Astrocyte (in vitro differentiated cells and primary cell): ENCODE measurements around the gene OSBPL3.

Experiments used
- EZH2 ChIP-seq: IDR thresholded peaks from 2 replicates; pipeline ENCODE4 v1.6.1; 2012; ENCODE audit warnings: mild to moderate bottlenecking, low read length, inconsistent platforms; ENCODE audit not compliant: insufficient read depth
- TF ChIP-seq, protein P1 (sequence below): IDR thresholded peaks from 2 replicates; pipeline ENCODE4 v1.5.1; 2011; ENCODE audit warnings: low read depth, mild to moderate bottlenecking, inconsistent platforms, low read length, moderate library complexity; ENCODE audit not compliant: insufficient read depth

DNA sequence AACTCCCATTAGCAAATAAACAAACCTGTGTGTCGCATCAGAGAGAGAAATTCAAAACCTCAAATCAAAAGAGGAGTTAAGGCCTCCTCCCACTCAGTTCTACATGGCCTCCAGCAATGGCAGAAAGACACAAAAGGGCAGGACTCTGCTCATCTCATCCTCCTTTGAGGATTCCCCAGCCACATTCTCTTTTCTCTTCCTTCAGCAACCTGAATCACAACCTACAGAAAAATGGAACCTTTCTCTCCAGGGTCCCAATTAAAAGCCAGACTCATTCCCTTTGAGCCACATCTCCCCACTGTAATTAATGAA lies 7.9 kb downstream of the OSBPL3 start:
- TF ChIP-seq, protein P1, sequence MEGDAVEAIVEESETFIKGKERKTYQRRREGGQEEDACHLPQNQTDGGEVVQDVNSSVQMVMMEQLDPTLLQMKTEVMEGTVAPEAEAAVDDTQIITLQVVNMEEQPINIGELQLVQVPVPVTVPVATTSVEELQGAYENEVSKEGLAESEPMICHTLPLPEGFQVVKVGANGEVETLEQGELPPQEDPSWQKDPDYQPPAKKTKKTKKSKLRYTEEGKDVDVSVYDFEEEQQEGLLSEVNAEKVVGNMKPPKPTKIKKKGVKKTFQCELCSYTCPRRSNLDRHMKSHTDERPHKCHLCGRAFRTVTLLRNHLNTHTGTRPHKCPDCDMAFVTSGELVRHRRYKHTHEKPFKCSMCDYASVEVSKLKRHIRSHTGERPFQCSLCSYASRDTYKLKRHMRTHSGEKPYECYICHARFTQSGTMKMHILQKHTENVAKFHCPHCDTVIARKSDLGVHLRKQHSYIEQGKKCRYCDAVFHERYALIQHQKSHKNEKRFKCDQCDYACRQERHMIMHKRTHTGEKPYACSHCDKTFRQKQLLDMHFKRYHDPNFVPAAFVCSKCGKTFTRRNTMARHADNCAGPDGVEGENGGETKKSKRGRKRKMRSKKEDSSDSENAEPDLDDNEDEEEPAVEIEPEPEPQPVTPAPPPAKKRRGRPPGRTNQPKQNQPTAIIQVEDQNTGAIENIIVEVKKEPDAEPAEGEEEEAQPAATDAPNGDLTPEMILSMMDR, result no peak
- no peak for TF ChIP-seq EZH2
